Astrocyte (in vitro differentiated cells and primary cell): ENCODE measurements around the gene ATXN10.

Experiments used
- EZH2 ChIP-seq: IDR thresholded peaks from 2 replicates; pipeline ENCODE4 v1.6.1; 2012; ENCODE audit warnings: mild to moderate bottlenecking, low read length, inconsistent platforms; ENCODE audit not compliant: insufficient read depth
- TF ChIP-seq, protein P1 (sequence below): IDR thresholded peaks from 2 replicates; pipeline ENCODE4 v1.5.1; 2011; ENCODE audit warnings: low read depth, mild to moderate bottlenecking, inconsistent platforms, low read length, moderate library complexity; ENCODE audit not compliant: insufficient read depth

DNA sequence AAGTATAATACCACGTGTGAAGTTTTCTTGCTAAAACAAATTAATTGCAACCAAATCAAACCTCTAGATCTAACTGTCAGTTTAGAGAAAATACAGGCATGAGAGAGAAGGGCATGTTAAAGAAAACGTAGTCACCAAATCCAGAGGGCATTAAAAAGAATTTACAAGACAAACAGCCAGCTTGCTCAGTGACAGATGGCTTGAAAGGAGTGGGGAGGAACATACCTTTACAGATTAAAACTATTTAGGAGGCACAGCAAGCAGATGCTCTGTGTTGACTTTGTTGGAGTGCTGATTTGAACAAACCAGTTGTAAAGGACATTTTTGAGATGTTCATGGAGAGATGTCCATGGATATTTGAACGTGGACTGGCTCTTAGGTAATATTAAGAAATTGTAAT is 96.9 kb downstream of the ATXN10 start:
- TF ChIP-seq, protein P1, sequence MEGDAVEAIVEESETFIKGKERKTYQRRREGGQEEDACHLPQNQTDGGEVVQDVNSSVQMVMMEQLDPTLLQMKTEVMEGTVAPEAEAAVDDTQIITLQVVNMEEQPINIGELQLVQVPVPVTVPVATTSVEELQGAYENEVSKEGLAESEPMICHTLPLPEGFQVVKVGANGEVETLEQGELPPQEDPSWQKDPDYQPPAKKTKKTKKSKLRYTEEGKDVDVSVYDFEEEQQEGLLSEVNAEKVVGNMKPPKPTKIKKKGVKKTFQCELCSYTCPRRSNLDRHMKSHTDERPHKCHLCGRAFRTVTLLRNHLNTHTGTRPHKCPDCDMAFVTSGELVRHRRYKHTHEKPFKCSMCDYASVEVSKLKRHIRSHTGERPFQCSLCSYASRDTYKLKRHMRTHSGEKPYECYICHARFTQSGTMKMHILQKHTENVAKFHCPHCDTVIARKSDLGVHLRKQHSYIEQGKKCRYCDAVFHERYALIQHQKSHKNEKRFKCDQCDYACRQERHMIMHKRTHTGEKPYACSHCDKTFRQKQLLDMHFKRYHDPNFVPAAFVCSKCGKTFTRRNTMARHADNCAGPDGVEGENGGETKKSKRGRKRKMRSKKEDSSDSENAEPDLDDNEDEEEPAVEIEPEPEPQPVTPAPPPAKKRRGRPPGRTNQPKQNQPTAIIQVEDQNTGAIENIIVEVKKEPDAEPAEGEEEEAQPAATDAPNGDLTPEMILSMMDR: no peak
- no peak for TF ChIP-seq EZH2
